GM23338 (cell line): ENCODE data around the gene NFIA.

Source experiments
- CTCF ChIP-seq, 2 experiments: fragments of 200-600 bp in 1 of 2; sonication (generic) in 1 of 2; conservative IDR thresholded peaks; 2 replicates each; pipeline versions ENCODE4 v1.5.1 to v1.6.1; 2016 to 2017; ENCODE audit warnings: antibody characterized with exemption in 2 of 2, low read depth in 2 of 2, mild to moderate bottlenecking in 2 of 2, moderate library complexity in 1 of 2
- EZH2 ChIP-seq: fragments of 200-600 bp; sonication (generic); IDR thresholded peaks from one replicate; pipeline ENCODE4 v1.8.0; 2017; ENCODE audit warnings: antibody characterized with exemption, mild to moderate bottlenecking, low read depth; ENCODE audit not compliant: unreplicated experiment

GRCh38 chr1:61287734-61288133, 205.4 kb downstream of the NFIA start:
- TF ChIP-seq CTCF (conservative IDR thresholded peaks at IDR 0.05; ENCODE audit: low read depth in 2 of 2) (no peak), EZH2 (no peak)
